Endometrial microvascular endothelial cells (primary cell): ENCODE data around the gene PPP1R12B. TPM values are rescaled to one million over a fixed set of nuclear protein-coding genes. Genes with fewer than 3 reads are reported as not detected.
"Not testable (repeated sequence)": the region's sequence is repeated elsewhere in the genome, so short reads cannot be mapped to it uniquely, and the experiment has no call there.

Experiments
- in situ Hi-C: cut with HindIII; loops from 2 replicates; pipeline ENCODE4 v1.10.0; 2017; ENCODE audit warnings: low sequenced_read_pairs, low pct_unique_long_range_greater_than_20kb; ENCODE audit errors: inconsistent ontology term
- total RNA-seq: library from RNA; depleted of rRNA; stranded (reverse); fragments of >200 nt; gene quantifications from one replicate; pipeline ENCODE4 v1.2.3, GENCODE V29; 2015; ENCODE audit errors: inconsistent ontology term

PPP1R12B gene
- total RNA-seq, 1 donor from 2014 or later: 6.8 TPM

- in situ Hi-C loops: no loop called here
Measured at GRCh38 chr1:202586018-202586821, 237.7 kb downstream of the PPP1R12B start.

GRCh38 chr1:202586871-202587270 lies 238.4 kb downstream of the PPP1R12B start:
- in situ Hi-C loops: no loop called here

DNA sequence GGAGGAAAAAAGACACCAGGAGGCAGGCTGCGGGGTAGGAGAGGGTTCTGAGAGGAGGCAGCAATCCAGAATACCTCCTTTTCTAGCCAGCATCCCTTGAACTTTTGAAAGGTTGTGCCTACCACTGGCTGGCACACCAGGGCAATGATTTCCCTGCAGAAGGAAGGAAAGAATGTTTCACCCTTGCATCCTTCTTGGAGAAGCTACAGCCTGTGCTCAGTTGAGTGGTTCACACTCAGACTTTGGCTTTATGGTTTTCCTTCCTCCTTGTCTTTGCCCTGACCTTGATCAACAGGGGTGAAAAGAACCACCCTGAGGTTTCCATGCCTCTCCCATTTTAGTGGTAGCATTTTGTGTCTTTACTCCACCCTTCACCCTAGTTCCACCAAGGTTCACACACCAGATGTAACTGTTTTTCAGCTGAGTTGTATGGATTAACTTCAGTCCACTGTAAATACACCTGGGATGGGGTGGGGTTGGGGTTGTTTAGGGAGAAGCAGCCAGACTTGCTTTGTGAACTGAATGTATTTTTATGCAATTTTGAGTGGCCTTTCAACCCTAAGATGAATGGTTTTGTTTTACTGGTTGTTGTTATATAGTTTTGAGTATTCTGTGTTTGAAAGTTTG lies 239.5 kb downstream of the PPP1R12B start:
- in situ Hi-C loops: no loop called here

DNA sequence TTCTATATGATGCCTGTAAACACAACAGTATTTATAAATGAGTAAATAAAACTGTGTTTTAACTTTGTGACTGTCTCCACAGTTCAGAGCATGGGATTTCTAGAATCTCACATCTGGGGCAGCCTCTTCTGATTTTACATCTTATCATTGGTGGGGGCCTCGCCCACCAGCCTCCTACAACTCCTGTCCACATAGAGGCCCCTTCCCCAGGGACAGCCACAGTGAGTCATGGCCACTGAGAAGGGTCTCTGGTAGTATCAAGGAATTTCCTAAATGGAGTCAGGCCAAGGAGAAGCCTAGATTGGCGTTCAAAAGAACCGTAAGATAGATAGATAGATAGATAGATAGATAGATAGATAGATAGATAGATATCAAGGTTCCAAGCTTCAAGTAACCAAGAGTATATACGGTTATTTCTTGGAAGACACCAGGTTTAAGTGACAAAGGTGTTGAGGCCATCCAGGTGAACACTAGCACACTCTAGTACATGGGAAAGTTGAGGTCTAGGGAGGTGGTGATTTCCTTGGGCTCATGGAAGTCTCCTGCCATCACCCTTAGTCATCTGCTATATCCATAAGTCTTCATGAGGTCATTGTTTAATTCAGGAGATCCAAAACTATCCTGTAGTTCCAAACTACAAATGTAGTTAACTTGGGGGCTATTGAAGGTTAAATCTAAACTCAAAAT lies 240.1 kb downstream of the PPP1R12B start:
- in situ Hi-C loops: no loop called here

- in situ Hi-C loops: no loop called here
Measured at GRCh38 chr1:202589190-202589930, 240.9 kb downstream of the PPP1R12B start.

- in situ Hi-C loops: no loop called here
Measured at GRCh38 chr1:202590126-202590525, 241.6 kb downstream of the PPP1R12B start.

DNA sequence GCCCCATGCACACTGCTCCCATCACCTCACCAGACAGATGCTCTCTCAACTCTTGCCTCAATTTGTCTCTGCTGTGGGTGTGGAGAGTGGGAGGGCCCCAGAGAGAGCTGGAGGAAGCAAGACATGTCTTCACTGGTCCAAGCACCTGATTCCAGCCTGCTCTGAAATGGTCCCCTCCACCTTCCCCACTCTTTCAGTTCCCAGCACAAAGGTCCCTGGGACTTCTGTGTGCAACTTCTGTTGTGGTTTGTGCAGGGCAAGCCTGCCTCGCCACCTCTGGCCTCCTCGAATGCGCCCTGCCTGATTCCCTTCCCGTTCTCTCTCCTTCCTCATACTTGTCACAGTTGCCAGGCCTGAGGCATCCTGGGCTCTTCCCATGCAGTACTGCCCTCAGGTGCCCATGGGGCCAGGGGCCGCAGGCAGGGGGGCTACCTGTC lies 242.5 kb downstream of the PPP1R12B start:
- in situ Hi-C loops: no loop called here

GRCh38 chr1:202591515-202591914 lies 243.0 kb downstream of the PPP1R12B start:
- in situ Hi-C loops: no loop called here

GRCh38 chr1:202592146-202592545 lies 243.6 kb downstream of the PPP1R12B start:
- in situ Hi-C loops: no loop called here

- in situ Hi-C loops: no loop called here
Measured at GRCh38 chr1:202593845-202594244, 245.3 kb downstream of the PPP1R12B start.

GRCh38 chr1:202596638-202597037 lies 248.1 kb downstream of the PPP1R12B start:
- in situ Hi-C loops: no loop called here

DNA sequence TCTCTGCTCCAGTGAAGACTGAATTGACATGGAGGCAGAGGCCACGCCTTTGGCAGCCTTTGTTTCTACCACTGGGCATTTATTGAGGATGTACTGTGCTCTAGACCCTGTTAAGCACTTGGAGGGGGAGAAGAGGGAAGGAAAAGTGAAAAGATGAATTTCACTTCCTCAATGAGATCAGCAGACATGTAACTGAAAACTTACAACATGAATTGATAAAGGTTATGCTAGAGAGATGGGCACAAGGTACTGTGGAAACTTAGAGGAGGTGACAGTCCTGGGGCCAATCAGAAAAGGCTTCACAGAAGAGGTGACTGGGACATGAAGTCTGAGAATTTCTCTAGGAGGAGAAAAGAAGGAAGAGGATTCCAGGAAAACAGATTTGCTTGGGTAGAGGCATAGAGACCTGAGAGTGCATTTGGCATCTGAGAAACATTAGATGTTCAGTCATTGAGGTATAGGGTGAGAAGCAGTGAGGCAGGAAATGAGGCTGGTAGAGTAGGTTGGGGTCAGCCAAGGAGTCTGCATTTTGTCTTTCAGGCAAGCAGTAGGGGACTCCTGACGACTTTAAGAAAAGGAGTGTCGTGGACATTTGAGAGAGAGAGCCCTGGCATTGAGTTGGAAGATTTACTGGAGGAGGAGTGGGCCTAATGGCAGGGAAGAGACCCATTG lies 248.7 kb downstream of the PPP1R12B start:
- in situ Hi-C loops: no loop called here

- in situ Hi-C loops: no loop called here
Measured at GRCh38 chr1:202599669-202600431, 251.4 kb downstream of the PPP1R12B start.

DNA sequence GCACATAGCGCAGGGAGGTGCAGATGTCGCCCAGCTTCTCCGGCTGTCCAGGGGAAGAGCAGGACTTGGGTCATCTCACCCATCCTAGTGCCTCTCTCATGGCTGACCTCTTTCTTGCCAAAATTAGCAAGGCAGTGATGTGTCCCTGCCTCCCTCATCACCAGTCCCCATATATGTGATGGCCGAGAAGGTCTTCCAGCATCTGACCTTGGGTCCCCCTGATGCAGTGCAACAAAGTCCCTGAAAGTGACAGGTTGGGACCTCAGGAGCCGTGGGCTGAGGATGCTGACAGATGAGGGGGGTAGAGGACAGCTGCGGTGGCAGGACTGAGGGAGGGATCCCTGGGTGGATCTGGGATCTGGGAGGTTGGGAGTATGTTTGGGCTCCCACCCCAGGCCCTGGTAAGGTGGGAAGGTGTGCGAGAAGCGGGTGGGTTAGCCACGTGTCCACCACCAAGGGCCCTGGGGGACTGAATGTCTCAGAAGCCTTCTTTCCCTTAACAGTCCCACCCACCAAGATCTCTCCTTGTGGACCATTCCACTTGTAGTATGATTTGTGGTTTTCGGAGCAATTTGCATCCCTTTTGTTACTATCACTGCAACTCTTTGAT lies 252.0 kb downstream of the PPP1R12B start:
- in situ Hi-C loops: no loop called here

DNA sequence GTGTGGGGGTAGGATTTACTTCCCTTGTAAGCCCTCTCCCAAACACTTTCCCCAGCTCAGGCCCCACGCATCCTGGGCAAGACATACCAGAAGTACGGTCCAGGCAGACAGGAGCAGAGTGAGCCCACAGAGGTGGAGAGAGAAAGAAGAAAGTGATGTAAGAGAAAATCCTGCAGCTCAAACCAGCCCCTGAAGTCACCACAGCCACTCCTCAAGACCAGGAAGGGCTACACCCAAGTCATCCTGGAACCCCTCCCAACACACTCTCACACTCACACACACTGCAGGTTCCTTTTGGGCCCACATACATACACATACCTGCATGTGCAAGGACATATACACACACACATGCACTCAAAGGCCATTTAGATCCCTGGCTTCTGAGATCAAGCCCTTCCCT lies 254.9 kb downstream of the PPP1R12B start:
- in situ Hi-C loops: no loop called here

DNA sequence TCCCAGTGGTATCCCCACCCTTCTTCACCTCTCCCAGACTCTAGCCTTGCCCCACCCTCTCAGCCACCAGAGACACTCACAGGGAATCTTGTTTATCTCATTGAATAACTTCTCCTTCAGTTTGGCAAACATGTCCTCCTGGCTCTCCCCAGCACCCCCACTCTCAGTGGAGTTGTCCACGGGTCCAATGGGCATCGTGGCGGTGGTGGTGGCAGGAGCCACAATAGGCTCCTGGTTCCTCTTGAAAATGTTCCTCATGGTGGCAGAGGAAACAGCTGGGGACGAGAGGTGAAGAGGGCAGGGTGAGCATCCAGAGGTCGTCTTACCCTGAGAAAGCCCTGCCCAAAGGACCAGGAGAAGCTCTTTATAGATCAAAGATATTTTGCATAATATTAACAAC lies 257.0 kb downstream of the PPP1R12B start:
- in situ Hi-C loops: no loop called here

DNA sequence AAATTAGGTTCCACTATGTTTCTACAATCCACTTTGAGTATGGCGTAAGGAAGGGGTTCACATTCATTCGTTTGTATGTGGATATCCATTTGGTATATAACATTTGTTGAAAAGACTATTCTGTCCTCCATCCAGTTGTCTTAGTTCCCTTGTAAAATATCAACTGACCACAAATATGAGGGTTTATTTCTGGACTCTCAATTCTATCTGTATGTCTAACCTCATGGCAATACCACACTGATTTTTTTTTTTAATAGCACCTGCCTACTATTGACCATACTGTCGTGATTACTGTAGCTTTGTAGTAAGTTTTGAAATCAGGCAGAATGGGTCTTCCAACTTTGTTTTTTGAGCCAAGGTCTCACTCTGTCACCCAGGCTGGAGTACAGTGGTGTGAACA lies 263.5 kb downstream of the PPP1R12B start:
- in situ Hi-C loops: not testable (repeated sequence)

GRCh38 chr1:202613571-202613970 lies 265.1 kb downstream of the PPP1R12B start:
- in situ Hi-C loops: no loop called here
